Activated T-helper 9 cell treated with anti-CD3 and anti-CD28 coated beads, Interleukin-2, amount 50 U/mL, for 16 hours (primary cell): ENCODE measurements around the gene TRIM66.

Experiments
- DNase-seq: peaks from one replicate; pipeline ENCODE4 v3.0.0-alpha.2; 2020; ENCODE audit warnings: low read depth

TRIM66 gene

DNA sequence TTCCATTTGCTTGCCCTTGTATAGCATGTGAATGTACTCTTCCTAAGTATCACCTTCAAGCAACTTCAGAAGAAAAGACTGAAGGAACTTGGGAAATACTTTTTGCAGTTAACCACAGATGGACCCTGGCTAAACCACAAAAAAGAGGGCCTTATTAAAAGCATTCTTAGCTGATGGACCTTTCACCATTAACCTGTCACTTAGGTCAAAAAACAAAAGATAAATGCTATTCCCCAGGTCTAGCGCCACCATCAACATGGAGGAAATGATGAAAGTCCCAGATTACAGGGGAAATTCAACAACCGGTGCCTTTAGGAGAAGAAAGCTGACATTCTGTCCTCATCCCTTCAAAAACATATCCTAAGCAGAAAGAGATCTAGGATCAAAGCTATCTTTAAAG lies 117.9 kb downstream of the TRIM66 start:
- DNase-seq = no peak
